Ramos (cell line): ENCODE measurements around the gene ZNF385B.
"Not testable (repeated sequence)": the region's sequence is repeated elsewhere in the genome, so short reads cannot be mapped to it uniquely, and the experiment has no call there.

ENCODE experiments used
- in situ Hi-C: fragments of 300-500 bp; cut with MboI; formaldehyde crosslinking; loops from one replicate; pipeline ENCODE4 v1.14.3; 2022; ENCODE audit warnings: low sequenced_read_pairs; ENCODE audit not compliant: unreplicated experiment

ZNF385B gene

GRCh38 chr2:179811042-179811441 is 50.4 kb downstream of the ZNF385B start:
- in situ Hi-C loops, result no loop called here

DNA sequence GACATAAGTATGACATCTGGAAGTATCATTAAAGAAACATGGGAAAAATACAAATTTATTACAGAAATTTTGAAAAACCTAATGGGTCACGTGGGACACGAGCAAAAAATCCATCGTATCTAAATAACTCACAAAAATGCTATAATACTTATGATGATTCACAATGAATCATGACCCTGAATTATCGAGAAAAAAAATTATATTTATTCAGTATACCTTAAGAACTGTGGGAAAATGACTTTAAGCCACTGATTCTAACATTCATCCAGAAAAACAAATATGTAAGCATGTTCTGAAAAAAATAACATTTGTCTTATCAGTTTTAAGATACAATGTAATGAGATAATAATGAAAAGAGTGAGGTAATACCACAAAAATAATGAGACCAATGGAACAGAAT is 51.8 kb downstream of the ZNF385B start:
- in situ Hi-C loops, result no loop called here

DNA sequence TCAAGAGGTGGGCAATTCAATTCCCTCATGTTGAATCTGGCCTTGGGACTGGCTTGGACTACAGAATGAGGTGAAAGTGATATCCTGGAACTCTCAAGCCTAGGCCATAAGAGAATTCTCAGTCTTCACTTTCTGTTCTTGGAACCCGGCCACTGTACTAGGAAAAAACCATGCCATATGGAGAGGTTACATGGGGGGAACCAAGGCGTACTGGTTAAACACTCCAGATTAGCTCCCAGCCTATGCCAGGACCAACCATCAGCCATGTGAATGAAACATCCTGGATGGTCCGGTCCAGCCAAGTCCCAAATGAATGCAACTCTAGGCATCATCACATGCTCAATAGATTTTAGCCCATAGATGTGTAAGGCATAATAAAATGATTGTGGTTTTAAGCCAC is 56.4 kb downstream of the ZNF385B start:
- in situ Hi-C loops, result no loop called here

DNA sequence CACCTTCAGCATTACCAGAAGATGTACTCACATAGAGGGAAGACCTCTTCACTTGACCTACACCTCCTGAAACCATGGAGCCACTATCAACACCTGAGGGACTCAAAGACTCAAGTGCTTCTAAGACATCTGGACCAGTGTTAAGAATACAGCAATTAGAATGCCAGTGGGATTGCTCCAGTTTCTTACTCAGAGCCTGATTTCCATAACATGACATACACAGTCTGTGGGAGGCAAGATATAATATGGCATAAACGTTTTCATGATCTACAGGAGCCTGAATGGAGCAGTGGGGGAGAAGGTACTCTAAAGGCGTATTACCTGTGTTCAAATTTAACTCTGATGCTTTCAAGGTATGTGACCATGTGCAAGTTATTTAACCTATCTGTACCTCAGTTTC is 57.2 kb downstream of the ZNF385B start:
- in situ Hi-C loops, result no loop called here

GRCh38 chr2:179802051-179802882 is 59.1 kb downstream of the ZNF385B start:
- in situ Hi-C loops, result no loop called here

DNA sequence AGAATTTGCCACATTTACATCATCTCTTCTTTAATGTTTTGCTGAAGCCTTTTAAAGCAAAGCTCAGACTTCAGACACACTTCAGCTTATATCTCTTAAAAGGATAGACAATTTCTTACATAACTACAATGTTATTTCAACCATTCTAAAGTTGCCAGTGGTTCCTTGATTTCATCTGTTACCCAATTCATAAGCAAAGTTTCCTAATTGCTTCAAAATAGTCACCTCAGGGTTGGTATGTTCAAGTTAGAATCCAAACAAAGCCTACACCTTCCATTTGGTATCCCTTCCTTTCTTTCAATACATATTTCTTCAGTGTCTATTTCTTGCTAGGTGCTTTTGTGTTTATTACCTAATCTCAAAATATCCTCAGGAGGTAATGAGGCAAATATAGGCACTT is 60.6 kb downstream of the ZNF385B start:
- in situ Hi-C loops, result no loop called here

GRCh38 chr2:179796213-179797007 is 65.0 kb downstream of the ZNF385B start:
- in situ Hi-C loops, result no loop called here

DNA sequence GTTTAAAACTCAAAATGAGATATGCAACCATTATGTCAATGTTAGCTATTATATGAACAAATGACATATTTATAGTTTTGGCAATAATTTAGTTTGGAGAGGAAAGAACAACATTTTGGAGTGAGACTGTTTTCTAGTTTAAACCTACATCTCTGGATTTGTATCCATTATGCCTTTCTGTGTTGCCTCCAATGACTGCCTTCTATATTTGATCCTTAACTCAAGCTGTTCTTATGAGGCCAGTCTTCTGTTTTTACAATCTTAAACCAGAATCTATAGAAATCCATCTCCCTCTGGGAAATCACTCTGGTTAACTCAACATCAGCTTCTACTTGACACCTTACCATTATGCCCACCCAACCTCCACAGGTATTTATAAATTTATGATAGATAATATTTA is 67.5 kb downstream of the ZNF385B start:
- in situ Hi-C loops, result no loop called here

DNA sequence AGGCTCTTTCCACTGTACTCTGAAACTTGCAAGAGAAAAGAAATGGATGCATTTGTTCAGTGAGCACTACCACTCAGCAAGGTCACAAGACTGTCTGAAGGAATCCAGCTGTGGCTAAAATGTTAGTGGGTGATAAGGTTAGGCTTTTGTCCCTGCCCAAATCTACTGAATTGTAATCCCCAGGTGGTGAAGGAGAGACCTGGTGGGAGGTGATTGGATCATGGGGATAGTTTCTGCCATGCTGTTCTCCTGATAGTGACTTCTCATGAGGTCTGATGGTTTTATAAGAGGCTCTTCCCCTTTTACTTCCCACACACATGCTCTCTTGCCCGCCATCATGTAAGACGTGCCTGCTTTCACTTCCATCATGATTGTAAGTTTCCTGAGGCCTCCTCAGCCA is 68.2 kb downstream of the ZNF385B start:
- in situ Hi-C loops, result no loop called here

- in situ Hi-C loops, result no loop called here
These were observed 70.9 kb downstream of the ZNF385B start for GRCh38 chr2:179790235-179791217.

DNA sequence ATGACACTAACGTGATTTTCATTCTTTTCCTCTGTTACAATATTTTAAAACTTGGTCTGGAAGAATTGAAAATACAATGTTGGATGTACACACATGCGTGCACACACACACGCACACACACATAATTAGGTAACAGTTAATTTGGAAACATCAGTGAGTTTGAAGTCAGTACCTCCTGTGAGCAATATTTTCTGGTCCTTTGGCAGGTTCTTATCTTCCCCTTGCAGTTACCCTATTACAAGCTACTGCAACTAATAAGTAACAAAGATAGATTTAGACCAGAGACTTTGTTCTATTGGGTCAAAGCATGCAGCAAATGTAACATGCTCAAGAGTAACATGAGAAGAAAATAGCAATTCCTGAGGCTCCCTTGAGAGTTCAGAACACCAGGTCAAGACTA is 73.3 kb downstream of the ZNF385B start:
- in situ Hi-C loops, result no loop called here

GRCh38 chr2:179787601-179788000 is 73.8 kb downstream of the ZNF385B start:
- in situ Hi-C loops, result no loop called here

- in situ Hi-C loops, result no loop called here
These were observed 75.5 kb downstream of the ZNF385B start for GRCh38 chr2:179785902-179786301.

- in situ Hi-C loops, result not testable (repeated sequence)
These were observed 79.1 kb downstream of the ZNF385B start for GRCh38 chr2:179782346-179782745.

GRCh38 chr2:179773986-179774385 is 87.4 kb downstream of the ZNF385B start:
- in situ Hi-C loops, result no loop called here

GRCh38 chr2:179772346-179772745 is 89.1 kb downstream of the ZNF385B start:
- in situ Hi-C loops, result no loop called here

DNA sequence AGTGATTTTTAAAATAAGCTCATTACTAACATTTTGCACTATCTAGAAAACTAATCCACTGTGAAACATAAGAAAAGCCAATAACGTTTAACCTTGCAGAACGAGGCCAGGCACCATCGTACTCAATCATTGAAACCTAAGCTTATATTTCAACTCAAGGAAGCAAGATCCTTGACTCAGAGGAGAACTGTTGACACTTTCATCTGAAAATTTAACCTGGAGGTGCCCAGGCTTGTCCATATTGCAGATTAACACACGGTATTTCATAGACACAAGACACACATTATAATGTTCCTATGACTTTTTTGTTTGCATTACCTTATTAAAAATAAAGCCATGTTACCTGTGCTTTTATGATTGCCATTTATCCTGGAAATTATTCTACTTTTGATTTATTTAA is 89.6 kb downstream of the ZNF385B start:
- in situ Hi-C loops, result no loop called here

GRCh38 chr2:179770029-179770428 is 91.4 kb downstream of the ZNF385B start:
- in situ Hi-C loops, result no loop called here

DNA sequence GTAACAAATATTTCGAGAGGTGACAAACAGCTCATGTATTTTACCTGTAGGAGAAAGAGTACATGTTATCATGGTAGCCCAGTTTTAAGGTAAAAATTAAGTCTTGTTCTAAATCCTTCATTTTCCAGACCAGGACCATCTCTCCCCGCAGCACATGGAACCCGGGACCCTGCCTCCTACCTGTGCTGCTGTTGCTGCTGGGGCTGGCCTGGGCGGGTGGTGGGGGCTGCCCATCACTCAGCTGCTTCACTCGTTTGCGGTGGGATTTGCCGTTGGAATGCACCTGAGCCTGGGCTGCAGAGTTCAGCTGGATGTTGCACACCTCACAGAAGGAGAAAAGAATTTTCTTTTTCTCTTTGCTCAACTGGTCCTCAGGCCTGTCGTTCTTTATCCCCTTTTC is 92.1 kb downstream of the ZNF385B start:
- in situ Hi-C loops, result no loop called here

DNA sequence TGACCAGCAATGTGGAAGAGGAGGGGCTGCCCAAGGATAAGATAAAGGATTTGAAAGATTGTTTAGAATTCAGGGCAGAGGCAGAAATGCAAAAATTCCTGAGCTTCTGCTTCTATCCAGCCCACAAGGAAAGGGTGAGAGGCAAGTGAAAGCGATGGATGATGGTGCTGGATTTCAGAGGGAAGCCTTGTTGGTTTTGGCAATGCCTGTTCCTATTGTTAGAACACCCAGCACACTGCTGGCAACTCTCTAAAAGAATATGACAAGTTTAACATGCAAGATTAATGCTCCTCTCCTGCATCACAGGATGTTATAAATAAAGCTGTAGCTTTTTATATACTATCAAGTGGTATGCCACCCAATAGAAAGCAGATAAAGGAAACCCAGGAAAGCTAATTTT is 92.6 kb downstream of the ZNF385B start:
- in situ Hi-C loops, result no loop called here
